GM23338 (cell line): Measurements from ENCODE around the gene BTBD9. TPM values are rescaled to one million over a fixed set of nuclear protein-coding genes. Genes with fewer than 3 reads are reported as not detected.

Source experiments
- ATAC-seq: fragments of 200-7000 bp; cut with Tn5 transposase; 3 replicates; pipeline ENCODE4 v1.9.1; 2020
- DNase-seq: peaks from one replicate; pipeline ENCODE4 v3.0.0-alpha.2; 2015; ENCODE audit warnings: low spot score
- H2AFZ ChIP-seq: fragments of 200-600 bp; sonication (generic); 2 replicates; pipeline ENCODE4 v1.8.0; 2016; ENCODE audit warnings: antibody characterized with exemption, mild to moderate bottlenecking, moderate library complexity
- H3F3A ChIP-seq: fragments of 200-600 bp; sonication (generic); replicated peaks from 2 replicates; pipeline ENCODE4 v1.8.0; 2017; ENCODE audit warnings: antibody characterized with exemption, mixed run types, low read depth
- H3K27ac ChIP-seq: fragments of 200-600 bp; sonication (generic); 2 replicates; pipeline ENCODE4 v1.6.1; 2016; ENCODE audit warnings: low read depth
- H3K27me3 ChIP-seq: fragments of 200-600 bp; sonication (generic); 2 replicates; pipeline ENCODE4 v1.8.0; 2016; ENCODE audit warnings: mild to moderate bottlenecking, mixed run types, moderate library complexity; ENCODE audit not compliant: insufficient read depth
- H3K36me3 ChIP-seq: fragments of 200-600 bp; sonication (generic); 2 replicates; pipeline ENCODE4 v1.8.0; 2016; ENCODE audit warnings: mild to moderate bottlenecking; ENCODE audit not compliant: insufficient read depth
- H3K4me1 ChIP-seq: fragments of 200-600 bp; sonication (generic); 2 replicates; pipeline ENCODE4 v1.8.0; 2016; ENCODE audit warnings: mild to moderate bottlenecking, moderate library complexity; ENCODE audit not compliant: insufficient read depth
- H3K4me2 ChIP-seq: fragments of 200-600 bp; sonication (generic); 2 replicates; pipeline ENCODE4 v1.7.1; 2017; ENCODE audit warnings: mixed run types
- H3K4me3 ChIP-seq: fragments of 200-600 bp; sonication (generic); 2 replicates; pipeline ENCODE4 v1.6.1; 2016; ENCODE audit warnings: mixed run types
- H3K79me2 ChIP-seq: fragments of 200-600 bp; sonication (generic); replicated peaks from 2 replicates; pipeline ENCODE4 v1.8.0; 2017; ENCODE audit warnings: mild to moderate bottlenecking; ENCODE audit not compliant: insufficient read depth
- H3K9me2 ChIP-seq: fragments of 200-600 bp; sonication (generic); 2 replicates; pipeline ENCODE4 v1.8.0; 2017; ENCODE audit not compliant: insufficient read depth
- H4K20me1 ChIP-seq: fragments of 200-600 bp; sonication (generic); replicated peaks from 2 replicates; pipeline ENCODE4 v1.8.0; 2017; ENCODE audit warnings: mild to moderate bottlenecking; ENCODE audit not compliant: insufficient read depth
- H3K27ac Mint-ChIP-seq: 2 replicates; pipeline ENCODE4 v1.8.0; 2020; ENCODE audit warnings: inconsistent platforms, mild to moderate bottlenecking, moderate library complexity, mixed read lengths
- H3K27me3 Mint-ChIP-seq: 3 replicates; pipeline ENCODE4 v1.8.0; 2022; ENCODE audit warnings: low read depth, mild to moderate bottlenecking, moderate library complexity, mixed read lengths, inconsistent platforms; ENCODE audit not compliant: insufficient read depth, poor library complexity
- H3K36me3 Mint-ChIP-seq: 3 replicates; pipeline ENCODE4 v1.8.0; 2021; ENCODE audit warnings: low read depth, mild to moderate bottlenecking, inconsistent platforms, moderate library complexity, mixed read lengths
- H3K4me1 Mint-ChIP-seq: 3 replicates; pipeline ENCODE4 v1.8.0; 2020; ENCODE audit warnings: mild to moderate bottlenecking, inconsistent platforms, mixed read lengths
- H3K4me3 Mint-ChIP-seq: 3 replicates; pipeline ENCODE4 v1.8.0; 2021; ENCODE audit warnings: moderate library complexity, mild to moderate bottlenecking, inconsistent platforms, mixed read lengths
- H3K9me3 Mint-ChIP-seq: 3 replicates; pipeline ENCODE4 v1.8.0; 2020; ENCODE audit warnings: moderate library complexity, mild to moderate bottlenecking, inconsistent platforms, mixed read lengths
- CREB1 ChIP-seq: fragments of 250-450 bp; sonication (Bioruptor Pico); IDR thresholded peaks from 2 replicates; pipeline ENCODE4 v1.5.0; 2020; ENCODE audit warnings: low read depth, mild to moderate bottlenecking, moderate library complexity
- CTCF ChIP-seq, 2 experiments: fragments of 200-600 bp in 1 of 2; sonication (generic) in 1 of 2; conservative IDR thresholded peaks; 2 replicates each; pipeline versions ENCODE4 v1.5.1 to v1.6.1; 2016 to 2017; ENCODE audit warnings: antibody characterized with exemption in 2 of 2, low read depth in 2 of 2, mild to moderate bottlenecking in 2 of 2, moderate library complexity in 1 of 2
- ETS1 ChIP-seq: IDR thresholded peaks from 2 replicates; pipeline ENCODE4 v1.6.1; 2016; ENCODE audit warnings: antibody characterized with exemption
- EZH2 ChIP-seq: fragments of 200-600 bp; sonication (generic); IDR thresholded peaks from one replicate; pipeline ENCODE4 v1.8.0; 2017; ENCODE audit warnings: antibody characterized with exemption, mild to moderate bottlenecking, low read depth; ENCODE audit not compliant: unreplicated experiment
- JUNB ChIP-seq: IDR thresholded peaks from one replicate; pipeline ENCODE4 v1.6.1; 2016; ENCODE audit warnings: antibody characterized with exemption; ENCODE audit not compliant: unreplicated experiment
- NANOG ChIP-seq: IDR thresholded peaks from 2 replicates; pipeline ENCODE4 v1.6.1; 2016; ENCODE audit warnings: antibody characterized with exemption, borderline replicate concordance
- POLR2AphosphoS5 ChIP-seq: IDR thresholded peaks from 2 replicates; pipeline ENCODE4 v1.6.1; 2016; ENCODE audit warnings: antibody characterized with exemption, low read depth
- STAT1 ChIP-seq: IDR thresholded peaks from one replicate; pipeline ENCODE4 v1.6.1; 2016; ENCODE audit warnings: antibody characterized with exemption; ENCODE audit not compliant: unreplicated experiment
- ZNF331 ChIP-seq: fragments of 250-450 bp; sonication (Bioruptor Pico); IDR thresholded peaks from 2 replicates; pipeline ENCODE4 v1.5.0; 2020; ENCODE audit warnings: low read depth, mild to moderate bottlenecking, moderate library complexity
- ZNF462 ChIP-seq: fragments of 250-450 bp; sonication (Bioruptor Pico); IDR thresholded peaks from 2 replicates; pipeline ENCODE4 v1.5.0; 2020; ENCODE audit warnings: mild to moderate bottlenecking, moderate library complexity
- polyA plus RNA-seq: library from polyadenylated mRNA; unstranded; fragments of >200 nt; fragmentation: Nextera tagmentation; extraction: Ambion mirVana; gene quantifications from 2 replicates; pipeline ENCODE4 v1.2.1, GENCODE V29; 2016
- total RNA-seq: library from RNA; depleted of rRNA; stranded (reverse); fragments of >200 nt; shearing (Covaris generic); gene quantifications from 2 replicates; pipeline ENCODE4 v1.2.3, GENCODE V29; 2014

BTBD9 gene
- total and polyA plus RNA-seq, 2 experiments from 2014 or later, result 4.2 to 5.3 TPM

GRCh38 chr6:38215651-38216311 is 423.9 kb downstream of the BTBD9 start:
- Histone ChIP-seq H3K27ac (no peak overlapping the region), H3K27me3 (no peaks in the 10 kb centered on the region)
- no peak for ATAC-seq

More at GRCh38 chr6:38215651-38216311, 423.9 kb downstream of the BTBD9 start:
- H2AFZ ChIP-seq, result no peak overlapping the region
- H3K36me3 ChIP-seq, result no peaks in the 10 kb centered on the region
- peaks cover 36% of the 10 kb centered on the region for H3K4me1 Mint-ChIP-seq
- no peak overlapping the region for H3K4me3 ChIP-seq
- H3K27me3 Mint-ChIP-seq, result peaks cover 9% of the 10 kb centered on the region
- TF ChIP-seq ZNF462 (no peak), ZNF331 (CRISPR knock-in tag) (no peak), EZH2 (no peak), CTCF (conservative IDR thresholded peaks at IDR 0.05; ENCODE audit: low read depth in 2 of 2) (no peak), NANOG (no peak), CREB1 (CRISPR knock-in tag) (no peak), ETS1 (no peak), STAT1 (no peak), POLR2AphosphoS5 (no peak), JUNB (no peak)
- H3K4me1 ChIP-seq, result peaks cover 43% of the 10 kb centered on the region
- no peaks in the 10 kb centered on the region for H3K79me2 ChIP-seq
- H3K4me3 Mint-ChIP-seq, result no peak overlapping the region
- no peaks in the 10 kb centered on the region for H3K36me3 Mint-ChIP-seq
- H3F3A ChIP-seq, result no peaks in the 10 kb centered on the region; the same call in 1 of the 2 replicates
- DNase-seq, result no peak
- H3K9me2 ChIP-seq, result peaks cover 6% of the 10 kb centered on the region; the same call in 1 of the 2 replicates
- no peaks in the 10 kb centered on the region for H4K20me1 ChIP-seq
- H3K27ac Mint-ChIP-seq, result 0 out of 2 replicates have a peak overlapping the region, but pooled peaks have one; percentile 8
- H3K9me3 Mint-ChIP-seq, result no peaks in the 10 kb centered on the region; the same call in 2 of the 3 replicates
- H3K4me2 ChIP-seq, result no peak overlapping the region
